GM06990 (cell line): Measurements from ENCODE around the gene DOCK4.

ENCODE experiments used
- DNase-seq: peaks from one replicate; pipeline ENCODE4 v3.0.0-alpha.2; 2011; ENCODE audit not compliant: insufficient read length; ENCODE audit errors: extremely low read depth
- H3K27me3 ChIP-seq: replicated peaks from 2 replicates; pipeline ENCODE4 v1.6.0; 2011; ENCODE audit warnings: low read length; ENCODE audit not compliant: control insufficient read depth, insufficient read depth
- H3K36me3 ChIP-seq: 2 replicates; pipeline ENCODE4 v1.5.1; 2011; ENCODE audit warnings: low read length; ENCODE audit not compliant: control insufficient read depth, insufficient read depth
- H3K4me3 ChIP-seq: replicated peaks from 2 replicates; pipeline ENCODE4 v1.5.1; 2011; ENCODE audit warnings: low read depth, mild to moderate bottlenecking, control low read depth, low read length
- CTCF ChIP-seq: IDR thresholded peaks from 2 replicates; pipeline ENCODE4 v1.5.1; 2011; ENCODE audit warnings: low read length, control low read depth, mild to moderate bottlenecking, inconsistent platforms; ENCODE audit not compliant: insufficient read depth, poor library complexity, severe bottlenecking

Gene DOCK4

GRCh38 chr7:112186300-112186699 lies 19.9 kb downstream of the DOCK4 start:
- H3K36me3 ChIP-seq, result no peaks in the 10 kb centered on the region
- H3K4me3 ChIP-seq, result no peak overlapping the region
- H3K27me3 ChIP-seq, result no peaks in the 10 kb centered on the region
- no peak for DNase-seq
- no peak for TF ChIP-seq CTCF

GRCh38 chr7:112185005-112185834 lies 21.0 kb downstream of the DOCK4 start:
- no peak for DNase-seq

GRCh38 chr7:112184455-112184854 lies 21.7 kb downstream of the DOCK4 start:
- H3K27me3 ChIP-seq, result no peaks in the 10 kb centered on the region
- H3K36me3 ChIP-seq, result no peaks in the 10 kb centered on the region
- no peak overlapping the region for H3K4me3 ChIP-seq
- TF ChIP-seq CTCF, result no peak
- no peak for DNase-seq

More at GRCh38 chr7:112185005-112185834, 21.0 kb downstream of the DOCK4 start:
- H3K4me3 ChIP-seq, result no peak overlapping the region
- TF ChIP-seq CTCF, result no peak
- no peaks in the 10 kb centered on the region for H3K27me3 ChIP-seq
- no peaks in the 10 kb centered on the region for H3K36me3 ChIP-seq

- Histone ChIP-seq H3K27me3 (no peaks in the 10 kb centered on the region), H3K4me3 (no peak overlapping the region), H3K36me3 (no peaks in the 10 kb centered on the region)
- no peak for DNase-seq
- TF ChIP-seq CTCF, result no peak
Measured at GRCh38 chr7:112183266-112183665, 22.9 kb downstream of the DOCK4 start.

GRCh38 chr7:112182749-112183148 lies 23.4 kb downstream of the DOCK4 start:
- Histone ChIP-seq H3K27me3 (no peaks in the 10 kb centered on the region), H3K36me3 (no peaks in the 10 kb centered on the region), H3K4me3 (no peak overlapping the region)
- no peak for DNase-seq
- no peak for TF ChIP-seq CTCF
